ENCODE results near the gene SHB. TPM values are rescaled to one million over a fixed set of nuclear protein-coding genes. Genes with fewer than 3 reads are reported as not detected.

SHB gene
- total and polyA plus RNA-seq, 7 donors, result 4.0 to 30.7 (median 8.6) TPM

DNA sequence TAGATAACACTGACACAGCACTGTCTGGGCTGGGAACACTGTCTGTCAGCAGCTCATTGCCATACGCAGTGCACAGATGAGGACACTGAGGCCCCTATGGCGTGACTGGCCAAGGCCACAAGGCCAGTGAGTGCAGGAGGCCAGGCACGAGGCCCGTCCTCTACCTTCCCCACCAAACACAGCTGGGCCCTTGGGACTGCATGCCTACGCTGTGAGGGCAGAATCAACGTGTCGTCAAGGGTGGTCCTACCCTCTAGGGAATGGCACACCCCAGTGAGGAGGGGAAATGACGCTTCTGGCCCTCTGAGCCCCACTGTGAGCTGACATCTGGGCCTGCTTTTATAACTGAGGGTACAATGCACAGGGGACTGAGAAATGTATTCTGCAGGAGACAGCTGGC is 123.0 kb downstream of the SHB start:
- intact Hi-C loops (cut with DNase I), result no loop called here
- H3K9me3 ChIP-seq, result no peaks in the 10 kb centered on the region
- H3K4me1 ChIP-seq, result no peaks in the 10 kb centered on the region
- H3K27ac ChIP-seq, result no peak overlapping the region
- H3K4me3 ChIP-seq, result no peak overlapping the region
- TF ChIP-seq, protein P1, sequence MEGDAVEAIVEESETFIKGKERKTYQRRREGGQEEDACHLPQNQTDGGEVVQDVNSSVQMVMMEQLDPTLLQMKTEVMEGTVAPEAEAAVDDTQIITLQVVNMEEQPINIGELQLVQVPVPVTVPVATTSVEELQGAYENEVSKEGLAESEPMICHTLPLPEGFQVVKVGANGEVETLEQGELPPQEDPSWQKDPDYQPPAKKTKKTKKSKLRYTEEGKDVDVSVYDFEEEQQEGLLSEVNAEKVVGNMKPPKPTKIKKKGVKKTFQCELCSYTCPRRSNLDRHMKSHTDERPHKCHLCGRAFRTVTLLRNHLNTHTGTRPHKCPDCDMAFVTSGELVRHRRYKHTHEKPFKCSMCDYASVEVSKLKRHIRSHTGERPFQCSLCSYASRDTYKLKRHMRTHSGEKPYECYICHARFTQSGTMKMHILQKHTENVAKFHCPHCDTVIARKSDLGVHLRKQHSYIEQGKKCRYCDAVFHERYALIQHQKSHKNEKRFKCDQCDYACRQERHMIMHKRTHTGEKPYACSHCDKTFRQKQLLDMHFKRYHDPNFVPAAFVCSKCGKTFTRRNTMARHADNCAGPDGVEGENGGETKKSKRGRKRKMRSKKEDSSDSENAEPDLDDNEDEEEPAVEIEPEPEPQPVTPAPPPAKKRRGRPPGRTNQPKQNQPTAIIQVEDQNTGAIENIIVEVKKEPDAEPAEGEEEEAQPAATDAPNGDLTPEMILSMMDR (IDR thresholded peaks at IDR 0.05), result no peak
- H3K27me3 ChIP-seq (ENCODE audit: insufficient read depth in 3 of 3, low read length in 2 of 3), result no peaks in the 10 kb centered on the region
- 92 to 93% (median 93%) methylated on average over 8 of the region's 8 CpGs for WGBS, 3 donors
- H3K36me3 ChIP-seq (ENCODE audit: insufficient read depth in 1 of 2, low read depth in 1 of 2), result peaks cover 3 to 39% of the 10 kb centered on the region in 2 donors
- peak in 1 of 2 donors; percentile 37 for DNase-seq
- no peak for ATAC-seq

DNA sequence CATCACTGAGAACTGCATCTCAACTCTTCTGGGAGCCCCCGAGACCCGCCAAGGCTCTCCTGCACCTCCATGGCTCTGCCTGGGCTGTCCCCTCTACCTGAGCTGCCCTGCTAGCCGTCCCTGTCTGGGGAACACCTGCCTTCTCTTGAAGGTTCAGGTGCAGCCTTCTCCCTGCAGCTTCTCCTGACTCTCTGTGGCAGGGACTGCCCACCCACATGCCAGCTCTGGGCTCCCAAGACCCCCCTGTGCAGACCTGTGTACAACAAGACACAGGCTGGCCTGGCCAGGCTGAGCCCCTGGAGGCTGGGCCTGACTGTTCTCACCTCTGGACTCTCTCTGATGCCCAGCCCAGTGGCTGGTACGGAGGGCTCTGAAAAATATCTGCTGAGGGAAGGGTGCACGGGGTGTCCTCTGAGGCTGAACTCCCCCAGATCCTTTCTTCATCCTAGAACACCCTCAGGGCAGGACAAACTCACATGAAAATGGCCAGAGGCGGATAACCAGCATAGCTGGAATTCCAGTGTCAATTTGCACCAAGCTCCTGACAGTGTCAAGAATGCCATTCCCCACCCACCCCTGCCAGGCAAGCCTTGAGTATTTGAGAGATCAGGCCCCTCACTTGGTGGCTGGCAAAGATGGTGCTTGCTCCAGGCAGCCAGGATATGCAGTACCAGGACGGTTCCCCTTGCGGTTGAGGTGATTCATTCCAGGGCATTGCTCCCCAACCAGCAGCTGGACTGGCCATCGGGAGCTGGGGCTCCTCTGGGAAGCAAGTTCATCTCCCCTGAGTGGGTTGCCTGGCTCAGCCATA is 124.2 kb downstream of the SHB start:
- Histone ChIP-seq H3K4me3 (no peak overlapping the region), H3K27ac (no peak overlapping the region), H3K9me3 (no peaks in the 10 kb centered on the region), H3K36me3 (ENCODE audit: insufficient read depth in 1 of 2, low read depth in 1 of 2) (peaks cover 3 to 32% of the 10 kb centered on the region in 2 donors), H3K27me3 (ENCODE audit: insufficient read depth in 3 of 3, low read length in 2 of 3) (no peaks in the 10 kb centered on the region), H3K4me1 (no peaks in the 10 kb centered on the region)
- 76 to 89% (median 87%) methylated on average over 9 of the region's 9 CpGs for WGBS, 3 donors
- TF ChIP-seq, protein P1 (IDR thresholded peaks at IDR 0.05), result no peak
- intact Hi-C loops (cut with DNase I), result no loop called here
- DNase-seq (peak in 1 of 2 donors; percentile 39), ATAC-seq (no peak)

DNA sequence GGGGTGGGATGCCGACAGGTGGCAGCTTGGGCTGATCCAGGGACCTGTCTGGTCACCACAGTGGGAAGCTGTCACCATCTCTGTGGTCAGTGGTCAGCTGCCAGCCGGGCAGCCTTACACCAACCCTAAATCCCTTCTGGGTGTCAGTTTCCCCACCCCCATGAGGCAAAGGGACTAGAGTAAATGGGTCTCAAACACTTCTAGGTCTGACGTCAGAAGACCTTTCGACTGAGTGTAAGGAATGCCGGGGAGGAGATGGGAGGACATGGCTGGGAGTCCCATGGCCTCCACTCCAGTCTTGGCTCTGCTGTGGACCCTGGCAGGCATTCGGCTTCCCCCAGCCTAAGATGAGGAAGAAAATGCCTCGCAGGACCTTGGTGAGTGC is 124.8 kb downstream of the SHB start:
- peak in 2 of 4 donors; percentile 28 to 60 for ATAC-seq
- no peaks in the 10 kb centered on the region for H3K27me3 ChIP-seq (ENCODE audit: insufficient read depth in 3 of 3, low read length in 2 of 3)
- intact Hi-C loops (cut with DNase I), result no loop called here

DNA sequence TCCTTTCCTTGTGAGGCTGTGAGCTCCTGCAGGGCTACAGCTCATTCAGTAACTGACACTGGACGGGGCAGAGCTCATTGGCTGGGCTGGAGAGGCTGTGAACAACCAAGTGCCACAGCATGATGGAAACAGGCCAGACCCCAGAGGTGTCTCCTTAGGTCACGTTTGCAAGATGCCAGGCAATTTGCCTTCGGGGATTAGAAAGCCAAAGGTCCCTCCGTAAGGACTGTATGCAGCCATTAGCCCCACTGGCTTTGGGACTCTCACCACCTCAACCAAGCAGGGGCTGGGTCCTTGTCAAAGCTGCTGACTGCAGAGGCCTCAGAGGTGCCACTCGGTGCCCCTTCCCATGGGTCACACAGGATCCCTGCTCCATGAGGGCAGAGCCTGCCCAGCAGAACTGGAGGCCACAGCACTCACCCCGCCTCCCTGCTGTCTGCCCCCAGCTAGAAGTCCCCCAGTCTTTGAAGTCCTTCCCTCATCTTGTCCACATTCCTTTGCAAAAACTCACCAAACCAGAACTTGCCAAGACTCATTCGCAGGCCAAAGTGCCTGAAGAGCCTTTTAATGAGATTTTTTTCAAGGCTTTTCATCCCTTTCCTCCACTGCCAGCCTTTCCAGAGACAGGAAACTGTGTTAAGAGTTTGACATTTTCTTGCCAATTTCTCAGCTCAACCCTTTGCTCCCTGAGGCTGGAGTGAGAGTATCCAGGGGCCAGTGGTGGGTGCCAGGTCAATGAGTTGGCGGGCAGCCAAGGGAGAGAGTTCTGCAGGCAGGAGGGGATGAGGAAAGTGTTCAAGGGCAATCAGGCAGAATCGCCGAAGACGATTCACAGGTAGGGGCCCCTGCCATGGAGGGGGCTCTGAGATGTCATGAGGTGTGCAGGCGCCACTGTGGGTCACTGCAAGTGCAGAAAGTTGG is 125.4 kb downstream of the SHB start:
- Histone ChIP-seq H3K27me3 (ENCODE audit: insufficient read depth in 3 of 3, low read length in 2 of 3) (no peaks in the 10 kb centered on the region), H3K4me3 (no peak overlapping the region), H3K9me3 (no peaks in the 10 kb centered on the region), H3K36me3 (ENCODE audit: insufficient read depth in 1 of 2, low read depth in 1 of 2) (peaks cover 3 to 31% of the 10 kb centered on the region in 2 donors), H3K4me1 (peaks cover 9% of the 10 kb centered on the region), H3K27ac (no peak overlapping the region)
- intact Hi-C loops (cut with DNase I), result no loop called here
- peak in 1 of 4 donors; percentile 22 for ATAC-seq
- TF ChIP-seq, protein P1 (IDR thresholded peaks at IDR 0.05), result no peak
- DNase-seq, result peak; percentile 37 to 38
- 59 to 77% (median 62%) methylated on average over 12 of the region's 12 CpGs for WGBS, 3 donors

More for the DNA sequence above, 124.8 kb downstream of the SHB start:
- H3K9me3 ChIP-seq, result no peaks in the 10 kb centered on the region
- peaks cover 3% of the 10 kb centered on the region for H3K4me1 ChIP-seq
- H3K27ac ChIP-seq, result no peak overlapping the region
- peak in 1 of 2 donors; percentile 19 for DNase-seq
- TF ChIP-seq, protein P1 (IDR thresholded peaks at IDR 0.05), result no peak
- H3K36me3 ChIP-seq (ENCODE audit: insufficient read depth in 1 of 2, low read depth in 1 of 2), result peaks cover 3 to 32% of the 10 kb centered on the region in 2 donors
- H3K4me3 ChIP-seq, result no peak overlapping the region
- 77 to 79% (median 79%) methylated on average over 7 of the region's 7 CpGs for WGBS, 3 donors

Data from psoas muscle (tissue), 8 donors.